Right lung (tissue), 10 donors: Measurements from ENCODE around the gene LZTFL1. TPM values are rescaled to one million over a fixed set of nuclear protein-coding genes. Genes with fewer than 3 reads are reported as not detected.

Experiments used
- DNase-seq, 2 donors: peaks; one replicate each; pipeline ENCODE4 v3.0.0-alpha.2; 2013
- long read RNA-seq, 8 donors: transcript quantifications; one replicate each; lab custom pipeline, GENCODE V29; 2026
- polyA plus RNA-seq, 5 donors: library from polyadenylated mRNA; unstranded; fragments of 120-200 nt; gene quantifications; one replicate each; pipeline versions ENCODE4 v1.2.1 to v1.2.3, GENCODE V29; 2013; ENCODE audit warnings: inconsistent platforms in 1 of 5, low replicate concordance in 1 of 5; ENCODE audit not compliant: insufficient read length in 5 of 5, insufficient read depth in 1 of 5

Gene LZTFL1
- 10 to 100 TPM; 39.1 to 69.8 (median 58.7) TPM for polyA plus RNA-seq
- long read RNA-seq, donor 1, full-length matches to known transcripts = 20 of 20 reads
- long read RNA-seq, donor 1, partial matches to known transcripts = 0 of 20 reads
- long read RNA-seq, donor 1, other reads (novel, unspliced or antisense) = 0 of 20 reads
- long read RNA-seq, donor 2, full-length matches to known transcripts = 9 of 9 reads
- long read RNA-seq, donor 2, partial matches to known transcripts = 0 of 9 reads
- long read RNA-seq, donor 2, other reads (novel, unspliced or antisense) = 0 of 9 reads
- long read RNA-seq, donor 3, full-length matches to known transcripts = 11 of 11 reads
- long read RNA-seq, donor 3, partial matches to known transcripts = 0 of 11 reads
- long read RNA-seq, donor 3, other reads (novel, unspliced or antisense) = 0 of 11 reads
- long read RNA-seq, donor 4, full-length matches to known transcripts = 8 of 8 reads
- long read RNA-seq, donor 4, partial matches to known transcripts = 0 of 8 reads
- long read RNA-seq, donor 4, other reads (novel, unspliced or antisense) = 0 of 8 reads
- long read RNA-seq, donor 5, full-length matches to known transcripts = 11 of 11 reads
- long read RNA-seq, donor 5, partial matches to known transcripts = 0 of 11 reads
- long read RNA-seq, donor 5, other reads (novel, unspliced or antisense) = 0 of 11 reads
- long read RNA-seq, donor 6, full-length matches to known transcripts = 24 of 24 reads
- long read RNA-seq, donor 6, partial matches to known transcripts = 0 of 24 reads
- long read RNA-seq, donor 6, other reads (novel, unspliced or antisense) = 0 of 24 reads
- long read RNA-seq, donor 7, full-length matches to known transcripts = 7 of 7 reads
- long read RNA-seq, donor 7, partial matches to known transcripts = 0 of 7 reads
- long read RNA-seq, donor 7, other reads (novel, unspliced or antisense) = 0 of 7 reads
- long read RNA-seq, donor 8, full-length matches to known transcripts = 1 of 1 reads
- long read RNA-seq, donor 8, partial matches to known transcripts = 0 of 1 reads
- long read RNA-seq, donor 8, other reads (novel, unspliced or antisense) = 0 of 1 reads

- peak; percentile 94 to 96 for DNase-seq
Measured at GRCh38 chr3:45841757-45842491, at the start of gene LZTFL1. TSS of gene LZTFL1 (minus strand) at chr3:45842119. CDS start at chr3:45841991, 128 bp downstream.

- DNase-seq = peak in 1 of 2 donors; percentile 13
Measured at GRCh38 chr3:45890405-45890804, 48.5 kb upstream of the LZTFL1 start.

GRCh38 chr3:45889337-45889736 is 47.4 kb upstream of the LZTFL1 start:
- no peak for DNase-seq

GRCh38 chr3:45887759-45888511 is 46.0 kb upstream of the LZTFL1 start:
- DNase-seq = no peak

- no peak for DNase-seq
Measured at GRCh38 chr3:45887285-45887684, 45.4 kb upstream of the LZTFL1 start.

GRCh38 chr3:45885979-45886705 is 44.2 kb upstream of the LZTFL1 start, which contains the start of gene CCR9:
TSS of gene CCR9 (plus strand) at chr3:45886543. CDS start at chr3:45894934, 8,391 bp downstream.
- no peak for DNase-seq

- no peak for DNase-seq
Measured at GRCh38 chr3:45884368-45885201, 42.7 kb upstream of the LZTFL1 start.

GRCh38 chr3:45881078-45882022 is 39.4 kb upstream of the LZTFL1 start:
- no peak for DNase-seq

- no peak for DNase-seq
Measured at GRCh38 chr3:45880725-45881077, 38.8 kb upstream of the LZTFL1 start.

- DNase-seq = no peak
Measured at GRCh38 chr3:45878124-45878523, 36.2 kb upstream of the LZTFL1 start.

- DNase-seq = no peak
Measured at GRCh38 chr3:45874677-45875346, 32.9 kb upstream of the LZTFL1 start.

- no peak for DNase-seq
Measured at GRCh38 chr3:45873638-45874037, 31.7 kb upstream of the LZTFL1 start.

- DNase-seq = no peak
Measured at GRCh38 chr3:45873036-45873435, 31.1 kb upstream of the LZTFL1 start.

GRCh38 chr3:45872569-45872968 is 30.6 kb upstream of the LZTFL1 start:
- DNase-seq = no peak

- no peak for DNase-seq
Measured at GRCh38 chr3:45871780-45872179, 29.9 kb upstream of the LZTFL1 start.

GRCh38 chr3:45870099-45870498 is 28.2 kb upstream of the LZTFL1 start:
- no peak for DNase-seq

- DNase-seq = no peak
Measured at GRCh38 chr3:45869638-45870037, 27.7 kb upstream of the LZTFL1 start.
